Raji (cell line): ENCODE data around the gene ZBTB7C.

ENCODE experiments used
- POLR2A ChIP-seq: IDR thresholded peaks from 2 replicates; pipeline ENCODE4 v1.6.1; 2011; ENCODE audit warnings: low read depth, low read length, control low read depth; ENCODE audit not compliant: insufficient read depth

ZBTB7C gene

DNA sequence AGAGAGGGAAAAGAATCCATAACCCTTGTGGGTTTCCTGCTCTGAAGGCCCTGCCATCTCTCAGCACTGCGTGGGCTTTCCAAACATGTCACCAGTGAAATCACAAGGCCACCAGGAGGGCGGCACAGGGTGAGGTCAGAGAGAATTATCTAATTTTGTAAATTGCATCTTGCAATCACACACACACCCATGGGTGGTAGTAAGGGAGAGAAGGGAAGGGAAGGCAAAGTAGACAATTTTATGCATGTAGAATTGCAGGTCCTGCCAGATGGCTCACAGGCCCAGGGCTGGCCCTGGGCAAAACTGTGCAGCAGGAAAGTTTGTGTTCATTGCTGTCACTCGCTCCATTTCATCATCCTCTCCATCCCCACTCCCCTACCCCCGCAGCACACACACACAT lies 21.0 kb upstream of the ZBTB7C start:
- no peak for TF ChIP-seq POLR2A

- no peak for TF ChIP-seq POLR2A
Measured at GRCh38 chr18:48428475-48429177, 19.4 kb upstream of the ZBTB7C start.

DNA sequence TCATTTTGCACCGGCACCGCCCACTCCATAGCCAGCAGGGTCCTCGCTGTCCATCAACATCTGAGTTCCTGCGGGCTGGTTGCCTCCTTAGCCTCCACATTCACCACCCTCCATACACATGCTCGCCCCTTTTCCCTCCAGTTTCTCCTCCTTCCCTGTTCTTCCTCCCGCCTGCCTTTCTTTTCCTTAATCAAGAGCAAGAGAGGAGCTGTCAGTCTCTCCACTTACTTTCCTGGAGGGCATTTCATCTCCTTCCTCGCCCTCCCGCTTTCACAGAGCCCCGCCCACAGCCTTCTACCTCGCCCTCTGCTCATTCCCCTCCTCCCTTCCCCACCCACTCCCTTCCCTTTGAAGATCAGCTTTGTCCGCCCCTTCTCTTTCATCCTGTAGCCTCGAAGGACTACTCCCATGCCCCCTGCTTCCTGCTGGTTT lies 13.8 kb upstream of the ZBTB7C start:
- TF ChIP-seq POLR2A, result no peak

DNA sequence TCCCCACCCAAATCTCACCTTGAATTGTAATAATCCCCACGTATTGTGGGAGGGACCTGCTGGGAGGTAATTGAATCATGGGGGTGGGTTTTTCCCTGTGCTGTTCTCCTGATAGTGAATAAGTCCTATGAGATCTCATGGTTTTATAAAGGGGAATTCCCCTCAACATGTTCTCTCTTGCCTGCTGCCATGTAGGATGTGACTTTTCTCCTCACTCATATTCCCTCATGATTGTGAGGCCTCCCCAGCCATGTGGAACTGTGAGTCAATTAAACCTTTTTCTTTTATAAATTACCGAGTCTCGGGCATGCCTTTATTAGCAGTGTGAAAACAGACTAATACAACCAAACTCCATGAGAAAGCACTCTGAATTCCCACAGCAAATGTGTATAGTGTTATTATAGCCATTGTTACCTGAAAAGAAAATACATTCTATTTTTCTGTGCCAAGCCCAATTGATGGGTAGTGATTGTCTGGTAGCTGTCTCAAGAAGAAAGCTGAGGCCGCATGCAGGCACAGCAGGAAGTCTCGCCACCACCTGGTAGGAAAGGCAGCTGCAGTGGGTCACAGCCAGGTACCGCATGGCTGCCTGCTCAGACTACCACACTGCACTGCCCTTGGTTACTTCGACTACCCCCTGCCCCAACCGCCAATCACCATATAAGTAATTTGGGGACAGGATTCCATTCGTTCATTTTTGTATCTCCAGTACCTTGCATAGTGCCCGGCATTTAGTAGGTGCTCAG lies 10.3 kb upstream of the ZBTB7C start:
- TF ChIP-seq POLR2A, result no peak

GRCh38 chr18:48418539-48419276 lies 9.5 kb upstream of the ZBTB7C start:
- no peak for TF ChIP-seq POLR2A

DNA sequence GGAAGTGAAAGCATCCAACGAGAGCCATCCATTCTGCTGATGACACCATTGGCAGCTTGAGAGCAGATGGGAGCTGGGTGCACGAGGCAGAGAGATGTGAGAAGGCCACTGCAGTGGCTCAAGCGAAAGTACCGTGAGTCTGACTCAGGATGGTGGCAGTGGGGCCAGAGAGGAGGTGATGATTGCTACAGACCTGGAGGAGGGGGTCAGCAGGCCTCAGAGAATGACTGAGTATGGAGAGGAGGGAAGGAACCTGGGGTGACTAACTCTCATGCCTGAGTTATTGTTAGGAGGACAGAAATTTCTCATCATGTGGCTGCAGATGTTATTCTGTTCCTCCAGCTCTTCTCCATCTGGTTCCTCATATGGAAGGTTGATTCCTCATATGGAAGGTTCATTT lies 8.8 kb upstream of the ZBTB7C start:
- TF ChIP-seq POLR2A, result no peak

DNA sequence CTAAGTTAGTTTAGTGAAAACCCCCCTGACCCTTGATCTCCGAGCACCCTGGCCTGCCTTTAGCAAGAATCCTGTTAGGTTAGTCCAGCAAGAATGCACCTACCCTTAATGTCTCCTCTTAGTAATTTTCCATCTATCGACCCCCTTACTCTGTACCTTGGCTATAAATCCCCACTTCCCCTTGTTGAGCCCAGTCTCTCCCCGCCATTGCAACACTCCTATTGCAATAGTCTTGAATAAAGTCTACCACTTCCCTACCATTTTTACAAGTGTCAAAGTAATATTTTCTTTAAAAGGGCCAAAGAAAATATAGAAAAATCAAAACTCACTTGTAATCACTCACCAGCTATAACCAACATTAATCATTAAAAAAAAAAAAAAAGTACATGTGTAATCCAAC lies 4.2 kb upstream of the ZBTB7C start:
- TF ChIP-seq POLR2A, result no peak

GRCh38 chr18:48412339-48412929 lies 3.3 kb upstream of the ZBTB7C start:
- no peak for TF ChIP-seq POLR2A

DNA sequence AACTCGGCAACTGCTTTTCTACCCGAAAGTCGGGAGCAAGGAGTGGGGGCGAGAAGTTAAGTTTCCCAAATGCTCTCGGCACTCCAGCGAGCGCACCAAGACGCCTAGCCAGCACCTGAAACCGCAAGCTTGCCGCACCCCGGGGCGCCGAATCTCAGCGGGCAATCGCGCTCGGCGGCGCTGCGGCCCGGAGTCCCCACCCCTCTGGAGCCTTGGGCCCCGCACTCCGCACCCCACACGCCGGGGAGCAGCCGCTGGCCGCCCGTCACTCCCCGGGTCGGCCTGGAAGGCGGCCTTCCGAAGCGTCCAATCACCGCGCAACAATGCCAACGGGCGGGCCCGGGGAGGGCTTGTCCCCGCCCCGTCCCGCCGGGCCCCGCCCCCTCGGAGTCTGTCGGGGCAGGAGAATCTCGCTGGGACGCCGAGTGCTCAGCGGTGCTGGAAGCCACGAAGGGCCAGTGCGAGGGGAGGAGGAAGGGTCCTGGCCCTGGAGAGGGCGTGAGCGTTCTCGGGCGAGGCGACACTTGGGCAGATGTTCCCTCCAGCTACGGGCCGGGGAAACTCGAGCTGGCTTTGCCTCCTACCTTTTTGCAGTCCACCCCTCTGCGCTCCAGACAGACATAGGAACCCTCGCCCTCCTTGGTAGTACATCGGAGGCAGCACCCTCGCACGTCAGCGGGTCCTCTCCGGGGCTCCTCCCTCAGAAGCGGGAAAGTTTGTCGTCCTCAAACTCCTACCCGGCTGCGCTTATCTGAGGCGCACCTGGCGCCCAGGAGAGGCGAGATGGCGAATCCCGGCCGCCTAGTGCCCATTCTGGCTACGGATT lies 1.1 kb upstream of the ZBTB7C start:
- TF ChIP-seq POLR2A, result no peak

DNA sequence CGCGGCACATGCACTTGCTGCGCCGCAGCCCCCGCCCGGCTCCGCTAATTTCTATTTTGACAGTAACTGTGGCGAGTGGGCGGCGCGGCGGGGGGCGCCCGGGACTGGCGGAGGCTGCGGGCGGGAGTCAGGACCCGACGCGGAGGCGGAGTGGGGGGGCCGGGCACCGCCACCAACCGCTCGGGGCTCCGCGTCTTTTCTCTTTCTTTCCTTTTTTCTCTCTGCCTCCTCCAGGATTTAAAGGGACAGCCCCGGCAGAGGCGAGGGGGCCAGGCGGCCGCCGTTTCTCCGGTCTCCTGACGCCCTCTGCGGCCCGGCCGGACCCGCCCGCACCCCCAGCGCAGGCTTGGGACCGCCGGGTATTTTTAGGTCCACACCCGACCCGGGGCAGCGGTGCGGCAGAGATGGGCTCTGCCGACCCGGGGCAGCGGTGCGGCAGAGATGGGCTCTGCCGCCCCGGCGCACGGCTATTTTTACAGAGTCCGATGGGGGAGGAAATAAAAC lies 460 bp upstream of the ZBTB7C start:
- no peak for TF ChIP-seq POLR2A

DNA sequence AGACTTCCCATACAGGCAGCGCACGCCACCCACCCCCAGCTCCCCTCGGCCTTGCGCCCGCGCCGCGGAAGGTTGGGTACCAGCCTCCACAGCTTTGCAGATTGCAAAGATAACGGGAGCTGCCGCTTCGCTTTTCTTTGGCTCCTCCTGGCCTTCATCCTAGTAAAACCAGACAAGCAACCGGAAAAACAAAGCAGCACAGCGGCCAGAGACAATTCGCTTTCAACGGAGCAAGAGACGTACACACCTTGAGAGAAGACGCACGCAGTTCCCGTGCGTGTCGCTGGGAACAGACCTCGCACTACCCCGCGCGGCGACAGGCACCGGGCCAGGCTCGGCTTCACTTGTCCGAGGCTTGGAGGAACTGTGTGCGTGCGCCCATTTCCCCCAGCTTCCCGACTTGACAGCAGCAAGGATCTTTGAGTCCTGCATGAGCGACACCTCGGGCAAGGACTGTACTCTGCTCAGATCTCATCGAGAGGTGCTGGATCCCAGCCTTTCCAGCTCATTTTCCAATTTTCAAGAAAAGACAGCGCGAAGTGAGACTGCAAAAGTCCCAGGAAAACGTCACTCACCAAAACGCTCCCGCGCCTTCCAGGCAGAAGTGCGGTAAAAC lies 964 bp downstream of the ZBTB7C start:
- TF ChIP-seq POLR2A, result no peak

DNA sequence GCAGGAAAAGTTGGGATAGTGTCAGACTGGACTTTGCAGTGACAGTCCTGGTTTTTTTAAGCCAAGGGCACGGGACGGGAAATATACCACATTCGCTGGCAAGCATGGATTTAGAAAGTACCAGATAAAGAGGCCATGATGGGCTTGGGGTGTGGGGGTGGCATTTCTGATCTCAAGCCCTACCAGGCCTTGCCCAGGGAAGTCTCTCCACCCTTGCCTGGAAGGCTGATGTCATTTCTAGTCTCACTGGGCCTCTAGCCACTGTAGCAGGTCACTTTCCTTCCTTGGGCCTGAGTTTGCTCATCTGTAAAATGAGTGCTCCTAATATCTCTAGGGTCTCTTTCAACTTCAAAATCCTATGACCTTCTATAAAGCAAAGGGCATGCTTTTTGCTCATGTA lies 1.8 kb downstream of the ZBTB7C start:
- no peak for TF ChIP-seq POLR2A

DNA sequence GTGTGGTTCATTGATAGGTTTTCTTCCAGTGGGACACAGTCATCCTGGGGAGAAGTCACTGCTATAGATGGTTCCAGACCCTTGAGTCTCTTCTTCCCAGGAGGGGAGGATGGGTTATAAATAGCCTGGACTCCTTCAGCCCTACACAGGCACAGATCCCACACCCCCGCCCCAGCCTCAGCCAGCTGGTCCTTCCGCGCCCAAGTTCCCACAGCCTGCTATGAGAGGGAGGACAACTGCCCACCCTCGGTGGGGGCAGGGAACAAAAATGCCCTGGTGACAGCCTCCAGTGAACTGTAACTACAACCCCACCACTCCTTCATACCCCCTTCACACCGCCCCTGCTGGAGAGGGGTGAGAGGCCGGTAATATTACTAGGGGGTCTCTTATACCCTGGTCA lies 3.2 kb downstream of the ZBTB7C start:
- no peak for TF ChIP-seq POLR2A
